ENCODE data around the gene PHKG2. TPM values are rescaled to one million over a fixed set of nuclear protein-coding genes. Genes with fewer than 3 reads are reported as not detected.

The PHKG2 gene
- total RNA-seq, 1 donor from 2014 or later = 42.4 TPM

DNA sequence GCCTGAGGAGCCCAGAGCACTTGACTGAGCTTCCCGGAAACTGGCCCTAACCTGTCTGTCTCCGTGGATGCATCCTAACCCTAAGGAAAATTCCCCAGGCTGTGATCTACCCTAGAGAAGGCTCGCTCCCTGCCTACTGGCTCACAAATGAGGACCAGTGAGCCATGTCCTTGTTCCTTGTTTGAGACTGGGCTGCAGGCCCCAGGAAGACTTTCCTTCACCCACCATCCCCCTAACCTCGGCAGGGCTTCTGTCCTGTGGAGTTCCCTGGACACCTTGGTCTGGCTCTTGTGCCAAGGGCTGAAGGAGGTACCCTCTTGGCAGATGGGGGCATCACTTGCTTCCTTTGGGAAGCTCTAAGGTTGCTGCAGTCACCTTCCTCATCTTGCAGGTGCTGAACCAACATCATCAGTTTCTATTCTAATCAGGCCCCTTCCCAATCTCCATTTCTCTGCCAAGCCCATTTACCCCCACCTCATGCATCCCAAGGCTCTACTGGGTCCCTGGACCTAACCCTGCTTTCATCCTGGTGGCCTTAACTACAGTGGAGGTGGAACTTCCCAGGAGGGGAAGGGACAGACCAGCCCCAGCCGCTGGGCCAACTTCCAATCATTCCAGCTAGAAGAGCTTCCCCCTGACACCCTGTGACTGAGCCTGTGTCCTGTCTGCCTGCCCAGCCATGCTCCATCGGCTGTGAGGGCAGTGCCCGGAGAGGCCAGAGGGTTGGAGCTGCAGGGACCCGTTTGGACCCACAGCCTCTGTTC lies 26.3 kb downstream of the PHKG2 start:
- Mint-ChIP-seq H3K4me3 (peak overlapping the region; percentile 96), H3K4me1 (ENCODE audit: unreplicated experiment) (peaks cover 20% of the 10 kb centered on the region), H3K27ac (peak overlapping the region; percentile 62), H3K36me3 (peaks cover 11% of the 10 kb centered on the region), H3K9me3 (no peaks in the 10 kb centered on the region), H3K27me3 (no peaks in the 10 kb centered on the region)
- no peak for DNase-seq (ENCODE audit: extremely low spot score, unreplicated experiment)
- TF ChIP-seq, protein P1, sequence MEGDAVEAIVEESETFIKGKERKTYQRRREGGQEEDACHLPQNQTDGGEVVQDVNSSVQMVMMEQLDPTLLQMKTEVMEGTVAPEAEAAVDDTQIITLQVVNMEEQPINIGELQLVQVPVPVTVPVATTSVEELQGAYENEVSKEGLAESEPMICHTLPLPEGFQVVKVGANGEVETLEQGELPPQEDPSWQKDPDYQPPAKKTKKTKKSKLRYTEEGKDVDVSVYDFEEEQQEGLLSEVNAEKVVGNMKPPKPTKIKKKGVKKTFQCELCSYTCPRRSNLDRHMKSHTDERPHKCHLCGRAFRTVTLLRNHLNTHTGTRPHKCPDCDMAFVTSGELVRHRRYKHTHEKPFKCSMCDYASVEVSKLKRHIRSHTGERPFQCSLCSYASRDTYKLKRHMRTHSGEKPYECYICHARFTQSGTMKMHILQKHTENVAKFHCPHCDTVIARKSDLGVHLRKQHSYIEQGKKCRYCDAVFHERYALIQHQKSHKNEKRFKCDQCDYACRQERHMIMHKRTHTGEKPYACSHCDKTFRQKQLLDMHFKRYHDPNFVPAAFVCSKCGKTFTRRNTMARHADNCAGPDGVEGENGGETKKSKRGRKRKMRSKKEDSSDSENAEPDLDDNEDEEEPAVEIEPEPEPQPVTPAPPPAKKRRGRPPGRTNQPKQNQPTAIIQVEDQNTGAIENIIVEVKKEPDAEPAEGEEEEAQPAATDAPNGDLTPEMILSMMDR (conservative IDR thresholded peaks at IDR 0.05) = no peak

DNA sequence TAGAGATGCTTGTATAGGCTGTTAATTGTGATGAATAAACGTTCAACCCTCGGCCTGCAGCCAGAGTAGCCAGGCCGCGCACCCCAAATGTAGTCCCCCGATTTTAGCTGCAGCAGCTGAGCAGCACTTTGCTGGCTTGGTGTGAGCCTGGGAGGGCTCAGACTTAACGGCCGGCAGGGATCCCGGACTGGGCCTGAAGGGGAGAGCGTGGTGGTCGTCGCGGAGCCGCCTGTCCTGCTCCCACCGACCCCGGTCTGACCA lies 26.8 kb downstream of the PHKG2 start:
- peaks cover 20% of the 10 kb centered on the region for H3K4me1 Mint-ChIP-seq (ENCODE audit: unreplicated experiment)
- H3K27me3 Mint-ChIP-seq = no peaks in the 10 kb centered on the region
- peak overlapping the region; percentile 91 for H3K27ac Mint-ChIP-seq
- peaks cover 11% of the 10 kb centered on the region for H3K36me3 Mint-ChIP-seq
- DNase-seq (ENCODE audit: extremely low spot score, unreplicated experiment) = no peak
- TF ChIP-seq, protein P1 (conservative IDR thresholded peaks at IDR 0.05) = no peak
- peak overlapping the region; percentile 96 for H3K4me3 Mint-ChIP-seq
- no peaks in the 10 kb centered on the region for H3K9me3 Mint-ChIP-seq

DNA sequence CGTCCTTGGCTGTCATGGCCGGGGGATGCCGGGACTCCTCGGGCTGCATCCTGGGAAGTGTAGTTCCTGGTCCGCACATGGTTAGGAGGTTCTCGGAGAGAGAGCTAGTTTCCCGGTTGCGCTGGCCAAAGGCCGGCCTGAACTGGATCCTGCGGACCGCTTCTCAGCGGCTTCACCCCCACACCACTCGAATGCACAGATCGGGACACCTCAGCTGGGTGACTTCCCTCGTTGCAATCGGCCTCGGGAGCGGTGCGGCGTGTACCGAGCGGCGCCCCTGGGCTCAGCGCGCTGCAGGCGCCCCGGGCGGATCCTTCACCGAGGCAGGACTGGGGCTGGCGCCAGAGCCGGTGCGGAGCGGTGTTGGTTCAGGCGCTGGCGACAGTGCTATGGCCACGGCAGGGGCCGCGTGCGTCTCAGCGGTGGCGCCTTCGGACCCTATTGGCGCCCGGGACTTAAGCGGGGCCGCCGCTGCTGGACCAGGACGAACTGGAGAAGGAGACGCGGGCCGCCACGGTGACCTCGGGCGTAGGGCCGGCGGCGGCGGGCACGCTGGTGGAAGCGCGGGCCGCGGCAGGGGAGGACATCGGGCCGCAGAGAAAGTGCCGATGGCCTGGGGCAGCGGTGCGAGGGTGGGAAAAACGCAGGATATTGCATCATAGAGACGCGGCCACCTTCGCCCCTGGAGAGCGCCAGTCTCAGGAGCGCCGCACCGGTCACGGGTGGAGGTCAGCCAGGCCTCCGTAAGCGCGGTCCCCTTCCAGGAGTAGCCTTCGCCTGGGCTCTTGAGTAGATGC lies 27.4 kb downstream of the PHKG2 start:
- peaks cover 11% of the 10 kb centered on the region for H3K36me3 Mint-ChIP-seq
- peaks cover 20% of the 10 kb centered on the region for H3K4me1 Mint-ChIP-seq (ENCODE audit: unreplicated experiment)
- TF ChIP-seq, protein P1 (conservative IDR thresholded peaks at IDR 0.05) = no peak
- DNase-seq (ENCODE audit: extremely low spot score, unreplicated experiment) = peak; percentile 87
- H3K27me3 Mint-ChIP-seq = no peaks in the 10 kb centered on the region
- H3K4me3 Mint-ChIP-seq = peak overlapping the region; percentile 96
- peak overlapping the region; percentile 91 for H3K27ac Mint-ChIP-seq
- H3K9me3 Mint-ChIP-seq = no peaks in the 10 kb centered on the region

DNA sequence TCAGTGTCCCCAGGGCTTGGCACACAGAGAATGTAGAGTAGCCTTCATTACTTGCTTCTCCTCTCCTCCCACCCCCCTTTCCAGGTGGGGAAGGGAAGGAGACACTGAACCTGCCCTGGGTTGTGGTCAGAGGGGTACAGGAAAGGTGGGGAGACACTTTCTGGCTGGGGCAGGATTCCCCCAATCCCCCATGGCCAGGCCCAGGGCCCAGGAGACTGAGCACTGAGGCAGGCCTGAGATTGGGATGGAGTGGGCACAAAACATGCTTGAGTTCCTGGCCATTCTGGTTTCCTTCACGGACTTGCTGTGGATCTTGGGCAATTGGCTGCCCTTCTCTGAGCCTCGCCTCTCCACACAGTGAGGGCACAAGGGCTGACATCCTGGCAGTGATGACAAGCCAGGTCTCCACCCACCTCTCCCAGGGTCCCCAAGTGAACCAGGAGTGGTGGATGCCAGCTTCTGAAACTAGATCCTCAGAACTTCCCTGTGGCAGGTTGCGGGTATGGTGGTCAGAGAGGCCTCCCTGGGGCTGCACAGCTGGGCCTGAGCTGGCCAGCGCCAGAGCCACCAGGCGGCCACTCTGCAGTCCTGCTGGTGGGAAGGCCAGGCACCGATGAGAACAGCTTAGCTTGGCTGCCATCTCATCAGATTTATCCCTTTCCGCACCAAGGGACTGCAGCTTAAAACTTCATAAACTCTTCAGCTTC lies 29.5 kb downstream of the PHKG2 start:
- Mint-ChIP-seq H3K9me3 (no peaks in the 10 kb centered on the region), H3K4me3 (peak overlapping the region; percentile 96), H3K27me3 (no peaks in the 10 kb centered on the region), H3K36me3 (peaks cover 6% of the 10 kb centered on the region), H3K4me1 (ENCODE audit: unreplicated experiment) (peaks cover 20% of the 10 kb centered on the region), H3K27ac (peak overlapping the region; percentile 65)
- no peak for DNase-seq (ENCODE audit: extremely low spot score, unreplicated experiment)
- TF ChIP-seq, protein P1 (conservative IDR thresholded peaks at IDR 0.05) = no peak

DNA sequence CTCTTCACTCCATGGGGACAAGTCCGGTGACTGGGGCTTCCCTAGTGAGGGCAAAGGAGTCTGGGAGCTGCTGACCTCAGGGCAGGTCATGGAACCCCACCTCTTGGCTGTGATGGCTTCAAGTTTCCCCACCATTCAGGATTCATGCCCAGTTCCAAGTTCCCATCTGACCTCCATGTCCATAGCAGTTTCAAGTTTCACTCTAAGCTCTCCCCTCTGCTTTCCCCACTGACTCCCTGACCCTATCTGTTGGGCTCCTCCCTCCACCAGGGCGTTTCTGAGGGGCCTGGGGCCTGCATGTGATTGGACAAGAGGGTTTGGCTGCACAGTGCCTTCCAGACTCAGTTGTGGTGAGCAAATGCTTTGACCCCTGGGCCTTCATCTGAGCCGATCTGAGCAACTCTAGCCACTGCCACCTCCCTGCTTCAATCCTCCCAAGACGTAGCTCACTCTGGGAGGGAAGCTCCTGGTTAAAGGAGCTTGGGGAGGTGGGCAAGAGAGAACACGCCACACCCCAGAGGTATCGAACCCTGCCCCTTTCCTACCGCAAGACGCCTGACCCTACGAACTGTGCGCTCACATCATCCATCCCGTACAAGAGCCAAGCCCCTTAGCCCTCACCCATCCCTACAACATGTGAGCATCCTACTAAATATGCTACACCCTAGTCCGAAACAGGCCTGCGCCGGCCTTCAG lies 30.5 kb downstream of the PHKG2 start:
- H3K27ac Mint-ChIP-seq = peak overlapping the region; percentile 63
- H3K4me3 Mint-ChIP-seq = peak overlapping the region; percentile 72
- H3K9me3 Mint-ChIP-seq = no peaks in the 10 kb centered on the region
- H3K4me1 Mint-ChIP-seq (ENCODE audit: unreplicated experiment) = peaks cover 20% of the 10 kb centered on the region
- TF ChIP-seq, protein P1 (conservative IDR thresholded peaks at IDR 0.05) = no peak
- DNase-seq (ENCODE audit: extremely low spot score, unreplicated experiment) = no peak
- no peaks in the 10 kb centered on the region for H3K27me3 Mint-ChIP-seq
- peaks cover 5% of the 10 kb centered on the region for H3K36me3 Mint-ChIP-seq

All from type B pancreatic cell (in vitro differentiated cells).